ENCODE measurements around the gene ABHD17C. TPM values are rescaled to one million over a fixed set of nuclear protein-coding genes. Genes with fewer than 3 reads are reported as not detected.

Gene ABHD17C
- total and polyA plus RNA-seq, 2 donors (not counting 3 experiments of a cell fraction or from before 2014, with no cell fraction given): 5.9 to 10.9 TPM

GRCh38 chr15:80774486-80774885 lies 79.4 kb downstream of the ABHD17C start:
- dilution Hi-C loops (cut with MboI; ENCODE audit: extremely low pct_ligation_motif_present, low sequenced_read_pairs) (no loop called here), intact Hi-C loops (cut with micrococcal nuclease) (no loop called here)
- Histone ChIP-seq H2AFZ (ENCODE audit: low read depth, low read length) (no peak overlapping the region), H3K9me3 (replicated peaks; ENCODE audit: control insufficient read depth, insufficient read depth, low read length) (no peaks in the 10 kb centered on the region), H3K79me2 (ENCODE audit: control insufficient read depth, insufficient read depth, low read length) (no peaks in the 10 kb centered on the region), H4K20me1 (replicated peaks; ENCODE audit: control insufficient read depth, extremely low read depth, insufficient read depth, low read length) (no peaks in the 10 kb centered on the region), H3K4me3 (replicated peaks in 1 of 3; ENCODE audit: insufficient read depth in 1 of 3, low read depth in 1 of 3, low read length in 3 of 3) (no peak overlapping the region), H3K9ac (replicated peaks; ENCODE audit: extremely low read depth, insufficient read depth, low read length) (no peak overlapping the region), H3K36me3 (ENCODE audit: control insufficient read depth in 2 of 2, extremely low read depth in 1 of 2, insufficient read depth in 2 of 2, low read length in 2 of 2) (no peaks in the 10 kb centered on the region), H3K27me3 (ENCODE audit: control insufficient read depth in 2 of 2, insufficient read depth in 2 of 2, low read length in 2 of 2) (peaks cover under 1 to 3% of the 10 kb centered on the region in 2 experiments), H3K9me1 (replicated peaks; ENCODE audit: control insufficient read depth, extremely low read depth, insufficient read depth, low read length) (no peaks in the 10 kb centered on the region), H3K27ac (ENCODE audit: insufficient read depth, low read depth, low read length) (no peak overlapping the region), H3K4me1 (ENCODE audit: control insufficient read depth, extremely low read depth, insufficient read depth, low read length) (peaks cover 15% of the 10 kb centered on the region), H3K4me2 (ENCODE audit: insufficient read depth, low read length) (no peak overlapping the region)
- TF ChIP-seq MYC (IDR thresholded peaks at IDR 0.05; ENCODE audit: low read depth, low read length): no peak
- TF ChIP-seq POLR2A (IDR thresholded peaks at IDR 0.05; ENCODE audit: low read depth, low read length): no peak
- TF ChIP-seq GATA2 (IDR thresholded peaks at IDR 0.05; ENCODE audit: insufficient read depth, insufficient read length, low read depth, low read length): no peak
- no peak for TF ChIP-seq EZH2 (IDR thresholded peaks at IDR 0.05; ENCODE audit: borderline replicate concordance, low read depth, low read length, severe bottlenecking)
- TF ChIP-seq JUN (IDR thresholded peaks at IDR 0.05; ENCODE audit: borderline replicate concordance, insufficient read depth, insufficient read length, low read depth): no peak
- no peak for TF ChIP-seq CTCF (IDR thresholded peaks at IDR 0.05; ENCODE audit: extremely low read depth in 1 of 2, insufficient read depth in 1 of 2, low read depth in 1 of 2, low read length in 2 of 2)
- no peak for FAIRE-seq
- ChIA-PET POLR2A (no interaction called here), CTCF (interaction anchor here (4.2 to 7.5 kb wide), 3 partner anchors 154 to 317 kb away, joined by 56 to 828 read pairs (median 139); no protein-coding TSS in a partner anchor)
- no peak for DNase-seq (ENCODE audit: low read depth, low spot score)
- no TSS peak for BruUV-seq (replicated peaks)

GRCh38 chr15:80775338-80775737 lies 80.2 kb downstream of the ABHD17C start:
- Histone ChIP-seq H3K4me3 (replicated peaks in 1 of 3; ENCODE audit: insufficient read depth in 1 of 3, low read depth in 1 of 3, low read length in 3 of 3) (no peak overlapping the region), H3K79me2 (ENCODE audit: control insufficient read depth, insufficient read depth, low read length) (no peaks in the 10 kb centered on the region), H3K36me3 (ENCODE audit: control insufficient read depth in 2 of 2, extremely low read depth in 1 of 2, insufficient read depth in 2 of 2, low read length in 2 of 2) (no peaks in the 10 kb centered on the region), H3K27ac (ENCODE audit: insufficient read depth, low read depth, low read length) (no peak overlapping the region), H3K9me1 (replicated peaks; ENCODE audit: control insufficient read depth, extremely low read depth, insufficient read depth, low read length) (no peaks in the 10 kb centered on the region), H3K4me1 (ENCODE audit: control insufficient read depth, extremely low read depth, insufficient read depth, low read length) (peaks cover 18% of the 10 kb centered on the region), H3K9ac (replicated peaks; ENCODE audit: extremely low read depth, insufficient read depth, low read length) (no peak overlapping the region), H3K9me3 (replicated peaks; ENCODE audit: control insufficient read depth, insufficient read depth, low read length) (no peaks in the 10 kb centered on the region), H3K4me2 (ENCODE audit: insufficient read depth, low read length) (no peak overlapping the region), H4K20me1 (replicated peaks; ENCODE audit: control insufficient read depth, extremely low read depth, insufficient read depth, low read length) (no peaks in the 10 kb centered on the region), H2AFZ (ENCODE audit: low read depth, low read length) (no peak overlapping the region), H3K27me3 (ENCODE audit: control insufficient read depth in 2 of 2, insufficient read depth in 2 of 2, low read length in 2 of 2) (peaks cover 9 to 11% of the 10 kb centered on the region in 2 experiments)
- DNase-seq (ENCODE audit: low read depth, low spot score): no peak
- intact Hi-C loops (cut with micrococcal nuclease): loop anchor here (5.0 kb wide), 1 partner anchor 188 kb away; no protein-coding TSS in a partner anchor
- no TSS peak for BruUV-seq (replicated peaks)
- dilution Hi-C loops (cut with MboI; ENCODE audit: extremely low pct_ligation_motif_present, low sequenced_read_pairs): no loop called here
- TF ChIP-seq GATA2 (IDR thresholded peaks at IDR 0.05; ENCODE audit: insufficient read depth, insufficient read length, low read depth, low read length): no peak
- TF ChIP-seq CTCF (IDR thresholded peaks at IDR 0.05; ENCODE audit: extremely low read depth in 1 of 2, insufficient read depth in 1 of 2, low read depth in 1 of 2, low read length in 2 of 2): no peak
- no peak for TF ChIP-seq MAX (IDR thresholded peaks at IDR 0.05; ENCODE audit: insufficient read depth, insufficient read length)
- TF ChIP-seq EZH2 (IDR thresholded peaks at IDR 0.05; ENCODE audit: borderline replicate concordance, low read depth, low read length, severe bottlenecking): no peak
- TF ChIP-seq JUN (IDR thresholded peaks at IDR 0.05; ENCODE audit: borderline replicate concordance, insufficient read depth, insufficient read length, low read depth): no peak
- no peak for TF ChIP-seq POLR2AphosphoS5 (IDR thresholded peaks at IDR 0.05; ENCODE audit: insufficient read depth, low read depth, low read length)
- no peak for TF ChIP-seq FOS (IDR thresholded peaks at IDR 0.05; ENCODE audit: borderline replicate concordance, insufficient read depth, low read length)
- no peak for FAIRE-seq
- CTCF ChIA-PET: interaction anchor here (1.1 to 7.5 kb wide), 17 partner anchors 9 to 491 kb away, joined by 3 to 828 read pairs (median 11); partner anchors contain the start of gene ABHD17C
- POLR2A ChIA-PET: no interaction called here

Data from endothelial cell of umbilical vein (primary cell).